Type B pancreatic cell (in vitro differentiated cells): ENCODE results near the gene PRSS56. TPM values are rescaled to one million over a fixed set of nuclear protein-coding genes. Genes with fewer than 3 reads are reported as not detected.
"Not testable (repeated sequence)": the region's sequence is repeated elsewhere in the genome, so short reads cannot be mapped to it uniquely, and the experiment has no call there.

Experiments used
- DNase-seq: peaks from one replicate; pipeline ENCODE4 v3.0.0; 2021; ENCODE audit warnings: mixed read lengths; ENCODE audit not compliant: unreplicated experiment; ENCODE audit errors: extremely low spot score
- H3K27ac Mint-ChIP-seq: 2 replicates; pipeline ENCODE4 v1.8.0; 2021; ENCODE audit warnings: mild to moderate bottlenecking, mixed read lengths
- H3K27me3 Mint-ChIP-seq: 2 replicates; pipeline ENCODE4 v1.8.0; 2021; ENCODE audit warnings: mixed read lengths
- H3K36me3 Mint-ChIP-seq: 2 replicates; pipeline ENCODE4 v1.8.0; 2021; ENCODE audit warnings: mixed read lengths
- H3K4me1 Mint-ChIP-seq: one replicate; pipeline ENCODE4 v1.8.0; 2021; ENCODE audit warnings: mixed read lengths; ENCODE audit not compliant: unreplicated experiment
- H3K4me3 Mint-ChIP-seq: 2 replicates; pipeline ENCODE4 v1.8.0; 2021; ENCODE audit warnings: mild to moderate bottlenecking, mixed read lengths
- H3K9me3 Mint-ChIP-seq: 2 replicates; pipeline ENCODE4 v1.8.0; 2021; ENCODE audit warnings: mixed read lengths
- total RNA-seq: library from RNA; stranded (reverse); gene quantifications from 2 replicates; pipeline ENCODE4 v1.2.1, GENCODE V29; 2021; ENCODE audit warnings: low replicate concordance
- TF ChIP-seq, protein P1 (sequence below): fragments of 200-600 bp; sonication (generic); conservative IDR thresholded peaks from 2 replicates; pipeline ENCODE4 v1.5.0; 2021; ENCODE audit warnings: antibody characterized with exemption, mild to moderate bottlenecking

The PRSS56 gene
- total RNA-seq, 1 donor from 2014 or later = 0.34 TPM

GRCh38 chr2:232567721-232568120, 47.5 kb downstream of the PRSS56 start:
- Mint-ChIP-seq H3K4me1 (no peaks in the 10 kb centered on the region), H3K36me3 (peaks cover 53% of the 10 kb centered on the region), H3K9me3 (no peaks in the 10 kb centered on the region), H3K27me3 (no peaks in the 10 kb centered on the region), H3K4me3 (no peak overlapping the region), H3K27ac (no peak overlapping the region)
- no peak for DNase-seq
- TF ChIP-seq, protein P1, sequence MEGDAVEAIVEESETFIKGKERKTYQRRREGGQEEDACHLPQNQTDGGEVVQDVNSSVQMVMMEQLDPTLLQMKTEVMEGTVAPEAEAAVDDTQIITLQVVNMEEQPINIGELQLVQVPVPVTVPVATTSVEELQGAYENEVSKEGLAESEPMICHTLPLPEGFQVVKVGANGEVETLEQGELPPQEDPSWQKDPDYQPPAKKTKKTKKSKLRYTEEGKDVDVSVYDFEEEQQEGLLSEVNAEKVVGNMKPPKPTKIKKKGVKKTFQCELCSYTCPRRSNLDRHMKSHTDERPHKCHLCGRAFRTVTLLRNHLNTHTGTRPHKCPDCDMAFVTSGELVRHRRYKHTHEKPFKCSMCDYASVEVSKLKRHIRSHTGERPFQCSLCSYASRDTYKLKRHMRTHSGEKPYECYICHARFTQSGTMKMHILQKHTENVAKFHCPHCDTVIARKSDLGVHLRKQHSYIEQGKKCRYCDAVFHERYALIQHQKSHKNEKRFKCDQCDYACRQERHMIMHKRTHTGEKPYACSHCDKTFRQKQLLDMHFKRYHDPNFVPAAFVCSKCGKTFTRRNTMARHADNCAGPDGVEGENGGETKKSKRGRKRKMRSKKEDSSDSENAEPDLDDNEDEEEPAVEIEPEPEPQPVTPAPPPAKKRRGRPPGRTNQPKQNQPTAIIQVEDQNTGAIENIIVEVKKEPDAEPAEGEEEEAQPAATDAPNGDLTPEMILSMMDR = no peak

- Mint-ChIP-seq H3K9me3 (no peaks in the 10 kb centered on the region), H3K4me1 (no peaks in the 10 kb centered on the region), H3K4me3 (no peak overlapping the region), H3K27me3 (no peaks in the 10 kb centered on the region), H3K36me3 (peaks cover 53% of the 10 kb centered on the region), H3K27ac (no peak overlapping the region)
- DNase-seq = no peak
- TF ChIP-seq, protein P1 = no peak
These were observed 48.0 kb downstream of the PRSS56 start for GRCh38 chr2:232568161-232568560.

- Mint-ChIP-seq H3K36me3 (peaks cover 50% of the 10 kb centered on the region), H3K9me3 (no peaks in the 10 kb centered on the region), H3K27me3 (no peaks in the 10 kb centered on the region), H3K4me1 (no peaks in the 10 kb centered on the region), H3K27ac (no peak overlapping the region), H3K4me3 (no peak overlapping the region)
- no peak for DNase-seq
- TF ChIP-seq, protein P1 = no peak
These were observed 49.4 kb downstream of the PRSS56 start for GRCh38 chr2:232569541-232569940.

DNA sequence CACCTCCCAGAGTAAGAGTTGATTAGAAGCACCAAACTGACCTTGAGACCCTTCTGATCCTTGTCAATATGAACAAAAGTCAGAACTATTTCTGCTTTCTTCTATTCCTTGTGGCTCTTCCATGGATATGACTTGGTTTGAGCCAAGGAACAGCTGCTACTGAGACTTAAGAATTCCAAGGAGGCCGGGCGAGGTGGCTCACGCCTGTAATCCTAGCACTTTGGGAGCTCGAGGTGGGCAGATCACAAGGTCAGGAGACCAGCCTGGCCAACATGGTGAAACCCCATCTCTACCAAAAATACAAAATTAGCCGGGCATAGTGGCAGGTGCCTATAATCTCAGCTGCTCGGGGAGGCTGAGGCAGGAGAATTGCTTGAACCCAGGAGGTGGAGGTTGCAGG, 50.3 kb downstream of the PRSS56 start:
- DNase-seq, H3K27ac Mint-ChIP-seq, H3K4me1 Mint-ChIP-seq, H3K27me3 Mint-ChIP-seq, H3K4me3 Mint-ChIP-seq, H3K9me3 Mint-ChIP-seq: not testable (repeated sequence)
- peaks cover 43% of the 10 kb centered on the region for H3K36me3 Mint-ChIP-seq

GRCh38 chr2:232571026-232571474, 50.9 kb downstream of the PRSS56 start:
- Mint-ChIP-seq H3K27ac (no peak overlapping the region), H3K36me3 (peaks cover 41% of the 10 kb centered on the region), H3K9me3 (no peaks in the 10 kb centered on the region), H3K4me1 (no peaks in the 10 kb centered on the region), H3K4me3 (no peak overlapping the region), H3K27me3 (no peaks in the 10 kb centered on the region)
- TF ChIP-seq, protein P1 = no peak
- no peak for DNase-seq

DNA sequence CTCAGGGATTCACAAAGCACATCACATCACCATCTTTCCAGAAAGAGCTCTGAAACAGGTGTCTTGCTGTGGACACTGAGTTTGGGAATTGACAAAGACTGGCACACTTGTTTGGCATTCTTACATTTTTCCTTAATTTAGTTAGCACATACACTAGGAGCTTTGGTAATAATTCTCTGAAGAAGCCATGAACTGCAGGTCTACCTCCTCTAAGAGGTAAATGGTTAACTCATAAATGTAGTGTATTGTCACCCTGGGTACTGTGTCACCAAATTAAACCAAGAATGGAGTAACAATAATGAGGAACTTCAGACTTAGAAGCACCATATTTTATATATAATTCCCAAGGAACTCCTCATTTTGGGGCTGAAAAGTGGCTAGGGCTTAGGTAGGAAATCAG, 52.9 kb downstream of the PRSS56 start:
- no peaks in the 10 kb centered on the region for H3K4me1 Mint-ChIP-seq
- DNase-seq = no peak
- H3K4me3 Mint-ChIP-seq = no peak overlapping the region
- peaks cover 29% of the 10 kb centered on the region for H3K36me3 Mint-ChIP-seq
- TF ChIP-seq, protein P1 = no peak
- no peaks in the 10 kb centered on the region for H3K27me3 Mint-ChIP-seq
- H3K9me3 Mint-ChIP-seq = no peaks in the 10 kb centered on the region
- no peak overlapping the region for H3K27ac Mint-ChIP-seq
